Neural cell (in vitro differentiated cells): ENCODE measurements around the gene VPS41.

Source experiments
- CTCF ChIP-seq: fragments of 450-650 bp; IDR thresholded peaks from 2 replicates; pipeline ENCODE4 v1.5.1; 2014; ENCODE audit warnings: antibody characterized with exemption, mild to moderate bottlenecking, moderate library complexity; ENCODE audit not compliant: poor library complexity, severe bottlenecking
- EP300 ChIP-seq: fragments of 450-650 bp; conservative IDR thresholded peaks from 2 replicates; pipeline ENCODE4 v1.6.1; 2014; ENCODE audit warnings: antibody characterized with exemption, mild to moderate bottlenecking, moderate library complexity; ENCODE audit not compliant: poor library complexity, severe bottlenecking
- EZH2 ChIP-seq: fragments of 200-600, 300-800 bp; shearing (Covaris generic), sonication (generic); IDR thresholded peaks from 2 replicates; pipeline ENCODE4 v1.6.1; 2014; ENCODE audit warnings: antibody characterized with exemption, low read length, borderline replicate concordance, mild to moderate bottlenecking; ENCODE audit not compliant: insufficient read depth, poor library complexity, severe bottlenecking
- MXI1 ChIP-seq: fragments of 450-650 bp; conservative IDR thresholded peaks from 2 replicates; pipeline ENCODE4 v1.6.1; 2014; ENCODE audit warnings: antibody characterized with exemption, mild to moderate bottlenecking; ENCODE audit not compliant: poor library complexity, severe bottlenecking
- POLR2AphosphoS5 ChIP-seq: IDR thresholded peaks from 2 replicates; pipeline ENCODE4 v1.6.1; 2012
- RAD21 ChIP-seq: fragments of 450-650 bp; conservative IDR thresholded peaks from 2 replicates; pipeline ENCODE4 v1.6.1; 2014; ENCODE audit warnings: antibody characterized with exemption, mild to moderate bottlenecking, moderate library complexity
- TF ChIP-seq, protein P1 (sequence below): IDR thresholded peaks from 2 replicates; pipeline ENCODE4 v1.6.1; 2012; ENCODE audit warnings: borderline replicate concordance

GRCh38 chr7:38881947-38882684 is 26.9 kb downstream of the VPS41 start:
- no peak for TF ChIP-seq POLR2AphosphoS5
- no peak for TF ChIP-seq EZH2
- no peak for TF ChIP-seq CTCF
- TF ChIP-seq RAD21, result no peak
- TF ChIP-seq EP300, result no peak
- no peak for TF ChIP-seq MXI1
- TF ChIP-seq, protein P1, sequence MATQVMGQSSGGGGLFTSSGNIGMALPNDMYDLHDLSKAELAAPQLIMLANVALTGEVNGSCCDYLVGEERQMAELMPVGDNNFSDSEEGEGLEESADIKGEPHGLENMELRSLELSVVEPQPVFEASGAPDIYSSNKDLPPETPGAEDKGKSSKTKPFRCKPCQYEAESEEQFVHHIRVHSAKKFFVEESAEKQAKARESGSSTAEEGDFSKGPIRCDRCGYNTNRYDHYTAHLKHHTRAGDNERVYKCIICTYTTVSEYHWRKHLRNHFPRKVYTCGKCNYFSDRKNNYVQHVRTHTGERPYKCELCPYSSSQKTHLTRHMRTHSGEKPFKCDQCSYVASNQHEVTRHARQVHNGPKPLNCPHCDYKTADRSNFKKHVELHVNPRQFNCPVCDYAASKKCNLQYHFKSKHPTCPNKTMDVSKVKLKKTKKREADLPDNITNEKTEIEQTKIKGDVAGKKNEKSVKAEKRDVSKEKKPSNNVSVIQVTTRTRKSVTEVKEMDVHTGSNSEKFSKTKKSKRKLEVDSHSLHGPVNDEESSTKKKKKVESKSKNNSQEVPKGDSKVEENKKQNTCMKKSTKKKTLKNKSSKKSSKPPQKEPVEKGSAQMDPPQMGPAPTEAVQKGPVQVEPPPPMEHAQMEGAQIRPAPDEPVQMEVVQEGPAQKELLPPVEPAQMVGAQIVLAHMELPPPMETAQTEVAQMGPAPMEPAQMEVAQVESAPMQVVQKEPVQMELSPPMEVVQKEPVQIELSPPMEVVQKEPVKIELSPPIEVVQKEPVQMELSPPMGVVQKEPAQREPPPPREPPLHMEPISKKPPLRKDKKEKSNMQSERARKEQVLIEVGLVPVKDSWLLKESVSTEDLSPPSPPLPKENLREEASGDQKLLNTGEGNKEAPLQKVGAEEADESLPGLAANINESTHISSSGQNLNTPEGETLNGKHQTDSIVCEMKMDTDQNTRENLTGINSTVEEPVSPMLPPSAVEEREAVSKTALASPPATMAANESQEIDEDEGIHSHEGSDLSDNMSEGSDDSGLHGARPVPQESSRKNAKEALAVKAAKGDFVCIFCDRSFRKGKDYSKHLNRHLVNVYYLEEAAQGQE, result no peak
